ENCODE data around the gene SLC2A1.

The SLC2A1 gene

GRCh38 chr1:42958488-42959319 lies at the start of gene SLC2A1:
SLC2A1 (minus strand) TSS chr1:42958868; CDS start chr1:42958651, 217 bp downstream.
- H3K4me1 ChIP-seq (ENCODE audit: control insufficient read depth in 5 of 5, insufficient read depth in 5 of 5, low read length in 5 of 5), result peaks cover 0 to 31% (median 17%) of the 10 kb centered on the region in 5 donors
- peaks cover 0 to 5% (median 4%) of the 10 kb centered on the region in 5 donors for H3K27me3 ChIP-seq (ENCODE audit: control insufficient read depth in 5 of 5, insufficient read depth in 4 of 5, low read length in 5 of 5)
- H3K36me3 ChIP-seq (ENCODE audit: control insufficient read depth in 5 of 5, insufficient read depth in 5 of 5, low read length in 5 of 5), result no peaks in the 10 kb centered on the region
- H3K4me3 ChIP-seq (ENCODE audit: low read depth in 1 of 5, low read length in 5 of 5), result peak within 1 kb of the TSS; percentile 71 to 83 (median 78)
- H3K9me3 ChIP-seq (ENCODE audit: control insufficient read depth in 5 of 5, low read length in 5 of 5), result no peaks in the 10 kb centered on the region
- H3K27ac ChIP-seq (ENCODE audit: low read depth, low read length), result no peak within 1 kb of the TSS
- H3K9ac ChIP-seq (ENCODE audit: low read length in 5 of 5), result peak within 1 kb of the TSS in 4 of 5 donors; percentile 60 to 62 (median 62)

DNA sequence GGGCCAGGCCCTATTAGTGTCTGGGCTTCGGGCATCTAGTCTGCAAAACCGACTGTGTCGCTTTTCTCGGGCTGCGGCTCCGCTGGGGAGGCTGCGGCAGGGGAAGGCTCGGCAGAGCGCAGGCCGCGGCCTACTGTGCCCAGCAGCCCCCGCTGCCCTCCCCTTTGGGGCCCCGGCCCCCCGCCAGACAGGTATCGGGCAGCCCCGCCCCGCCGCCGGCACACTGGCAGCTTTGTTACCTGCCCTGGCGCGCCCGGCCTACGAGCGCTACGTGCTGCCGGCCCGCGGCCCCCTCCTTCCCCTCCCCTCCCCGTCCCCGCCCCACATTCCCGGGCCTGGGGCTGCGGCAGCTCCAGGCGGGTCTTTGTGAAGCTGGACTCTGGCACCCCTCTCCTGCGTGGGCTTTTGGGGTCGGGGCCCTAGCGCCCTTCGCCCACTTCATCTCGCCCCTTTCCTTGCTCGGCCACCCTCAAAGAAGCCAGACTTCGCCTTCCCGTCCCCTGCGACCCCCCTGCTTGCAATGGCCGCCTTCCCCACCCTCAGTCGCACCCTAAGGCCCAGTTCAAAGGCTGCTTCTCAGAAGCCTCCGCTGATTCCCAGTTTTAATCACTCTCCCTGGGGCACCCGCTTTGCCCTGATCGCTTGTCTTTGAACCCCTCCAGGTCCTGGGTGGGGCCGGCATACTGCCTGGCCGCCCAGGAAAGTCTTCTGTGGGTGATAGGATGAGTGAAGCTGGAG lies 48.9 kb upstream of the SLC2A1 start:
- no peak overlapping the region for H3K4me3 ChIP-seq (ENCODE audit: low read depth in 1 of 5, low read length in 5 of 5)
- no peaks in the 10 kb centered on the region for H3K4me1 ChIP-seq (ENCODE audit: control insufficient read depth in 5 of 5, insufficient read depth in 5 of 5, low read length in 5 of 5)
- H3K27ac ChIP-seq (ENCODE audit: low read depth, low read length), result no peak overlapping the region

DNA sequence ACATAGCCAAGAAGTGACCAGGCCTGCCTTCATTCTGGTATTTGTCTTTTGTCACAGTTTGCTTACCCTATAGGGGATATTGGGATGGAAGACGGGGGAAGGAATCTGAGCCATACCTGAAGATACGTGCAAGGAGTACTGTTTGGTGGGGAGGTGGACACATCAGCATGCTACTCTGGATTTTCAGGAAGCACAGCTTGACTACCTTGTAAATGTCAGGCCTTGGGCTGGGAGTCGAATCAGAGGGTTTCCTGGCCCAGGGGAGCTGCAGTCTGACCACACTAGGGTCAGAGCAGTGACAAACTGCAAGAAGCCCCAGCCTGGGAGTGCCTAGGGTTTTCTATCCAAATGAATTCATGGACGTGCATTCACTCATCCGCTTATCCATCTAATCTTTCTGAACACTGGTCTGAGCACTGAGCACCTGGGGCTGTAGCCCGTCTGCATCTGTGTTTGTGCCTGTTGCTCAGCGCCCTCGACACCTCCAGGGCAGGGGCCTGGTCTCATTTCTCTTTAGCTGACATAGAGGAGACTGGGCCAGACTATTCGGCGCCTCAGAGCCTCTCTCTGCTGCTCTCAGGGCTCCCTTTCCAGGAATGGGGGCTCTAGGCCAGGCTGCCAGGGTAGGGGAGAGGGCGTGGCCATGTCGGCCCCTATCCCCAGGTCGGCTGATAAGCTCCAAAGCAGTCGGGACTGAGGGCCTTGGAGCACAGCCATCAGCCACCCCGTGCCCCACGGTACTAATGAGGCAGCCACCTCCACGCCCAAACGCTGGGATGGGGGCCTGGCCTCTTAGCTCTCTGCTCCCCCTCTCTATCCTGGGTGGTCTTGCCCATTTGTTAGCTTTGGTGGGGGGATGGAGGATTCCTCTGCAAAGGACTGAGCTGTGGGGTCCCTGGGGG lies 47.0 kb upstream of the SLC2A1 start:
- Histone ChIP-seq H3K9me3 (ENCODE audit: control insufficient read depth in 5 of 5, low read length in 5 of 5) (no peaks in the 10 kb centered on the region), H3K27ac (ENCODE audit: low read depth, low read length) (no peak overlapping the region), H3K9ac (ENCODE audit: low read length in 5 of 5) (no peak overlapping the region), H3K36me3 (ENCODE audit: control insufficient read depth in 5 of 5, insufficient read depth in 5 of 5, low read length in 5 of 5) (no peaks in the 10 kb centered on the region), H3K4me1 (ENCODE audit: control insufficient read depth in 5 of 5, insufficient read depth in 5 of 5, low read length in 5 of 5) (no peaks in the 10 kb centered on the region), H3K4me3 (ENCODE audit: low read depth in 1 of 5, low read length in 5 of 5) (no peak overlapping the region), H3K27me3 (ENCODE audit: control insufficient read depth in 5 of 5, insufficient read depth in 4 of 5, low read length in 5 of 5) (peaks cover 11 to 32% (median 20%) of the 10 kb centered on the region in 5 donors)

More for the DNA sequence above, 48.9 kb upstream of the SLC2A1 start:
- H3K36me3 ChIP-seq (ENCODE audit: control insufficient read depth in 5 of 5, insufficient read depth in 5 of 5, low read length in 5 of 5), result no peaks in the 10 kb centered on the region
- no peaks in the 10 kb centered on the region for H3K9me3 ChIP-seq (ENCODE audit: control insufficient read depth in 5 of 5, low read length in 5 of 5)
- H3K9ac ChIP-seq (ENCODE audit: low read length in 5 of 5), result no peak overlapping the region
- peaks cover 11 to 35% (median 26%) of the 10 kb centered on the region in 5 donors for H3K27me3 ChIP-seq (ENCODE audit: control insufficient read depth in 5 of 5, insufficient read depth in 4 of 5, low read length in 5 of 5)

DNA sequence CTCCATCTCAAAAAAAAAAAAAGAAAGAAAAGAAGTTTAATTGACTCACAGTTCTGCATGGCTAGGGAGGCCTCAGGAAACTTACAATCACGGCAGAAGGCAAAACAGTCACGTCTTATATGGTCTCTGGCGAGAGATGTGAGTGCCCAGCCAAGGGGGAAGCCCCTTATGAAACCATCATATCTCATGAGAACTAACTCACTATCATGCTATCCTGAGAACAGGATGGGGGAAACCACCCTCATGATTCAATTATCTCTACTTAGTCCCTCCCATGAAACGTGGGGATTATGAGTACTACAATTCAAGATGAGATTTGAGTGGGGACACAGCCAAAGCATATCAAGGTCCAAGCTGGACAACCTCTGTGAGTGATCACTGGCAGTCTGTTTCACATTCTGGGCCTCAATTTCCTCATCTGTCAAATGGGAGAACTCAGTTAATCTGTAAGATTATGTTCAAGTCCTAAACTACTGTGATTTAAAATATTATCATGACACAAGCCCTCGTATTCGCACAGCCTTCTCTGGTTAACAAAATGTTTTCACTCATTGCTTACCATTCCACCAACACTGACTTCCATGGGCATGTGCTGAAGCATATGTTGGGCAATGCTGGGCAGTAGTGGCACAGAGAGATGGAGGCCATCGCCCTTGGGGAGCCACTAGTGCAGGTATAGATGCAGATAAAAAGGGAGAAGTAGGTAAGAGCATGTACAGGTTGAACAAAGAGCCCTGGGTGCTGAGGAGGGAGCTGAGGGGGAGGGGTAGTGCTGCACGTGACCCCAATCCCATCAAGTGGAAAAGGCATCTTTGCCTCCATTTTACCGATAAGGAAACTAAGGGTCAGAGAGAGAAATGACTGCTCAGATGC lies 46.2 kb upstream of the SLC2A1 start:
- Histone ChIP-seq H3K4me1 (ENCODE audit: control insufficient read depth in 5 of 5, insufficient read depth in 5 of 5, low read length in 5 of 5) (no peaks in the 10 kb centered on the region), H3K27ac (ENCODE audit: low read depth, low read length) (no peak overlapping the region), H3K4me3 (ENCODE audit: low read depth in 1 of 5, low read length in 5 of 5) (no peak overlapping the region), H3K9me3 (ENCODE audit: control insufficient read depth in 5 of 5, low read length in 5 of 5) (no peaks in the 10 kb centered on the region), H3K36me3 (ENCODE audit: control insufficient read depth in 5 of 5, insufficient read depth in 5 of 5, low read length in 5 of 5) (no peaks in the 10 kb centered on the region), H3K9ac (ENCODE audit: low read length in 5 of 5) (no peak overlapping the region), H3K27me3 (ENCODE audit: control insufficient read depth in 5 of 5, insufficient read depth in 4 of 5, low read length in 5 of 5) (peaks cover 11 to 32% (median 20%) of the 10 kb centered on the region in 5 donors)

DNA sequence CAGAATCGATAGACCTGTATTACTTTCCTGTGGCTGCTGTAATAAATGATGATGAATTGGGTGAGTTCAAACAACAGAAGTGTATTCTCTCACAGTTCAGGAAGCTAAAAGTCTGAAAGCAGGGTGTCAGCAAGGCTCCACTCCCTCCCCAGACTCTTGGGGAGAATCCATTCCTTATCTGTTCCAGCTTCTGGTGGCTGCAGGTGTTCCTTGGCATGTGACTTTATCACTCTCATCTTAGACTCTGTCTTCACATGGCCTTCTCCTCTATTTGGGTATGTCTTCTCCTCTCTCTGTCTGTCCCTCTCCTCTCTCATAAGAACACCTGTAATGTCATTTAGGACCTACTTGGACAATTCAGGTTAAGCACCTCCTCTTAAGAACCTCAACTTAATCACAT lies 44.1 kb upstream of the SLC2A1 start:
- Histone ChIP-seq H3K9ac (ENCODE audit: low read length in 5 of 5) (no peak overlapping the region), H3K27ac (ENCODE audit: low read depth, low read length) (no peak overlapping the region), H3K9me3 (ENCODE audit: control insufficient read depth in 5 of 5, low read length in 5 of 5) (no peaks in the 10 kb centered on the region), H3K27me3 (ENCODE audit: control insufficient read depth in 5 of 5, insufficient read depth in 4 of 5, low read length in 5 of 5) (peaks cover 8 to 24% (median 10%) of the 10 kb centered on the region in 5 donors), H3K36me3 (ENCODE audit: control insufficient read depth in 5 of 5, insufficient read depth in 5 of 5, low read length in 5 of 5) (no peaks in the 10 kb centered on the region), H3K4me1 (ENCODE audit: control insufficient read depth in 5 of 5, insufficient read depth in 5 of 5, low read length in 5 of 5) (no peaks in the 10 kb centered on the region), H3K4me3 (ENCODE audit: low read depth in 1 of 5, low read length in 5 of 5) (no peak overlapping the region)

GRCh38 chr1:43002116-43002515 lies 43.4 kb upstream of the SLC2A1 start:
- no peak overlapping the region for H3K9ac ChIP-seq (ENCODE audit: low read length in 5 of 5)
- peaks cover 8 to 19% (median 8%) of the 10 kb centered on the region in 5 donors for H3K27me3 ChIP-seq (ENCODE audit: control insufficient read depth in 5 of 5, insufficient read depth in 4 of 5, low read length in 5 of 5)
- H3K4me3 ChIP-seq (ENCODE audit: low read depth in 1 of 5, low read length in 5 of 5), result no peak overlapping the region
- H3K36me3 ChIP-seq (ENCODE audit: control insufficient read depth in 5 of 5, insufficient read depth in 5 of 5, low read length in 5 of 5), result no peaks in the 10 kb centered on the region
- no peak overlapping the region for H3K27ac ChIP-seq (ENCODE audit: low read depth, low read length)
- no peaks in the 10 kb centered on the region for H3K9me3 ChIP-seq (ENCODE audit: control insufficient read depth in 5 of 5, low read length in 5 of 5)
- H3K4me1 ChIP-seq (ENCODE audit: control insufficient read depth in 5 of 5, insufficient read depth in 5 of 5, low read length in 5 of 5), result no peaks in the 10 kb centered on the region

GRCh38 chr1:43001434-43001833 lies 42.8 kb upstream of the SLC2A1 start:
- Histone ChIP-seq H3K27ac (ENCODE audit: low read depth, low read length) (no peak overlapping the region), H3K27me3 (ENCODE audit: control insufficient read depth in 5 of 5, insufficient read depth in 4 of 5, low read length in 5 of 5) (peaks cover 6 to 16% (median 7%) of the 10 kb centered on the region in 5 donors), H3K9ac (ENCODE audit: low read length in 5 of 5) (no peak overlapping the region), H3K4me3 (ENCODE audit: low read depth in 1 of 5, low read length in 5 of 5) (no peak overlapping the region), H3K9me3 (ENCODE audit: control insufficient read depth in 5 of 5, low read length in 5 of 5) (no peaks in the 10 kb centered on the region), H3K36me3 (ENCODE audit: control insufficient read depth in 5 of 5, insufficient read depth in 5 of 5, low read length in 5 of 5) (no peaks in the 10 kb centered on the region), H3K4me1 (ENCODE audit: control insufficient read depth in 5 of 5, insufficient read depth in 5 of 5, low read length in 5 of 5) (no peaks in the 10 kb centered on the region)

GRCh38 chr1:43000271-43000670 lies 41.6 kb upstream of the SLC2A1 start:
- Histone ChIP-seq H3K27ac (ENCODE audit: low read depth, low read length) (no peak overlapping the region), H3K9me3 (ENCODE audit: control insufficient read depth in 5 of 5, low read length in 5 of 5) (no peaks in the 10 kb centered on the region), H3K4me1 (ENCODE audit: control insufficient read depth in 5 of 5, insufficient read depth in 5 of 5, low read length in 5 of 5) (no peaks in the 10 kb centered on the region), H3K9ac (ENCODE audit: low read length in 5 of 5) (no peak overlapping the region), H3K36me3 (ENCODE audit: control insufficient read depth in 5 of 5, insufficient read depth in 5 of 5, low read length in 5 of 5) (no peaks in the 10 kb centered on the region), H3K4me3 (ENCODE audit: low read depth in 1 of 5, low read length in 5 of 5) (no peak overlapping the region), H3K27me3 (ENCODE audit: control insufficient read depth in 5 of 5, insufficient read depth in 4 of 5, low read length in 5 of 5) (peaks cover 0 to 9% (median 0%) of the 10 kb centered on the region in 5 donors)

GRCh38 chr1:42999308-42999707 lies 40.6 kb upstream of the SLC2A1 start:
- H3K27ac ChIP-seq (ENCODE audit: low read depth, low read length), result no peak overlapping the region
- H3K9ac ChIP-seq (ENCODE audit: low read length in 5 of 5), result no peak overlapping the region
- H3K36me3 ChIP-seq (ENCODE audit: control insufficient read depth in 5 of 5, insufficient read depth in 5 of 5, low read length in 5 of 5), result no peaks in the 10 kb centered on the region
- no peak overlapping the region for H3K4me3 ChIP-seq (ENCODE audit: low read depth in 1 of 5, low read length in 5 of 5)
- H3K27me3 ChIP-seq (ENCODE audit: control insufficient read depth in 5 of 5, insufficient read depth in 4 of 5, low read length in 5 of 5), result peaks cover 0 to 5% (median 0%) of the 10 kb centered on the region in 5 donors
- H3K9me3 ChIP-seq (ENCODE audit: control insufficient read depth in 5 of 5, low read length in 5 of 5), result no peaks in the 10 kb centered on the region
- no peaks in the 10 kb centered on the region for H3K4me1 ChIP-seq (ENCODE audit: control insufficient read depth in 5 of 5, insufficient read depth in 5 of 5, low read length in 5 of 5)
